GM08714 (cell line): ENCODE measurements around the gene PELI2.
"Not testable (repeated sequence)": the region's sequence is repeated elsewhere in the genome, so short reads cannot be mapped to it uniquely, and the experiment has no call there.

Experiments
- H3K4me3 ChIP-seq: fragments of 200-500 bp; sonication (Bioruptor generic); 2 replicates; pipeline ENCODE4 v1.5.1; 2014; ENCODE audit warnings: mild to moderate bottlenecking, low read length, inconsistent platforms
- ZNF274 ChIP-seq: IDR thresholded peaks from 2 replicates; pipeline ENCODE4 v1.6.1; 2012; ENCODE audit warnings: mild to moderate bottlenecking, low read depth, low read length

PELI2 gene

DNA sequence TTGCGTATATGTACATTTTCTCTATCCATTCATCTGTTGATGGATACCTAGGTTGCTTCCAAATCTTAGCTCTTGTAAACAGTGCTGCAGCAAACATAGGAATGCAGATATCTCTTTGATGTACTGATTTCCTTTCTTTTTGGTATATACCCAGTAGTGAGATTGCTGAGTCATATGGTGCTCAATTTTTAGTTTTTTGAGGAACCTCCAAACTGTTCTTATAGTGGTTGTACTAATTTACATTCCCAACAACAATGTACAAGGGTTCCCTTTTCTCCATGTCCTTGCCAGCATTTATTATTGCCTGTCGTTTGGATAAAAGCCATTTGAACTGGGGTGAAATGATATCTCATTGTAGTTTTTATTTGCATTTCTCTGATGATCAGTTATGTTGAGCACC is 44.3 kb downstream of the PELI2 start:
- no peak for TF ChIP-seq ZNF274

DNA sequence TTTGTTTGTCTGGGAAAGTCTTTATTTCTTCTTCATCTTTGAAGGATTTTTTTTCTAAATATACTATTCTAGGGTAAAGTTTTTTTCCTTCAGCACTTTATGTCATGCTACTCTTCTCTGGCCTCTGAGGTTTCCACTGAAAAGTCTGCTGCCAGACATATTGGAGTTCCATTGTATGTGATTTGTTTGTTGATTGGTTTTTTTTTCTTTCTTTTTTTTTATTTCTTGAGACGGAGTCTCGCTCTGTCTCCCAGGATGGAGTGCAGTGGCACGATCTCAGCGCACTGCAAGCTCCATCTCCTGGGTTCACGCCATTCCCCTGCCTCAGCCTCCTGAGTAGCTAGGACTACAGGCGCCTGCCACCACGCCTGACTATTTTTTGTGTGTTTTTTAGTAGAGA is 48.4 kb downstream of the PELI2 start:
- not testable (repeated sequence) for H3K4me3 ChIP-seq

More for the DNA sequence above, 44.3 kb downstream of the PELI2 start:
- H3K4me3 ChIP-seq: no peak overlapping the region

DNA sequence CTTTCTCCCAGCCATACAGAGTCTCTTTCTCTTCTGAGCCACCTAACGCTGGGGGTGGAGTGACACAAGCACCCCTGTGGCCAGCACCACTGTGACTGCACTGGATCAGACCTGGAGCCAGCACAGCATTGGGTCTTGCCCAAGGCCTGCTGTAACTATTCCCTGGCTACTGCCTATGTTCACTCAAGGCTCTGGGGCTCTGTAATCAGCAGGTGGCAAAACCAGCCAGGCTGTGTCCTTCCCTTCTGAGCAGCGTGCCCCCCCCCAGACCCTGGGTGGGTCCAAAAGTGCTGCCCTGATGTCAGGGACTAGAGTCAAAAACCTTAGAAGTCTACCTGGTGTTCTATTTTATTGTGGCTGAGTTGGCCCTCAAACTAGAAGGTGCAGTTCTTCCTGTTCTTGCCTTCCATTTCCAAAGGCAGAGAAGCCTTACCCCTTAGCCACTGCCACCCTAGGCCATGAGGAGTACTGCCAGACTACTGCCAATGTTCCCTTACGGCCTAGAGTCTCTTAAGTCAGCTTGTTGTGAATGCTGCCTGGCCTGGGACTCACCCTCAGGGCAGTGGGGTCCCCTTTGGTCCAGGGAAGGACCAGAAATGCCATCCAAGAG is 49.9 kb downstream of the PELI2 start:
- TF ChIP-seq ZNF274: no peak

GRCh38 chr14:56170028-56170427 is 51.8 kb downstream of the PELI2 start:
- TF ChIP-seq ZNF274: no peak
- H3K4me3 ChIP-seq: no peak overlapping the region

More for the DNA sequence above, 49.9 kb downstream of the PELI2 start:
- H3K4me3 ChIP-seq: no peak overlapping the region

DNA sequence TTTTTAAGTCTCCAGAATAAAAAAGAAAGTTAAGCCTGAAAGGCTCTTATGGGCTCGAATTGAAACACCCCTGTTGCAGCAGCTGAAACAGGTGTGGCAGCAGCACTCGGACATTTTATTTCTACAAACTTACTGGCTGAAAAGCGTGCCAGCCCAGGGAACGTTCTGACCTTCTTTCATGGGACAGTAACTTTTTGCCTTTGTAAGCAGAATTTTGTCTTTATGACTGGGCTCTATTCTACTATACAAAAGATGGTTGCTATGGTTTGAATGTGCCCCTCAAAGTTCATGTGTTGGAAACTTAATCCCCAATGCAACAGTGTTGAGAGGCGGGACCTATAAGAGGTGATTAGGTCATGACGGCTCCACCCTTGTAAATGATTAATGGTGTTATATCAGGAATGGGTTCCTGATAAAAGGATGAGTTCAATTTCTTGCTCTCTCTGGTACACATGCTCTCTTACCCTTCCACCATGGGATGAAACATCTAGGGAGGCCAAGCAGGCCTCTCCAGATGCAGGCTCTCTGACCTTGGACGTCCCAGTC is 52.7 kb downstream of the PELI2 start:
- no peak for TF ChIP-seq ZNF274
- H3K4me3 ChIP-seq: no peak overlapping the region

DNA sequence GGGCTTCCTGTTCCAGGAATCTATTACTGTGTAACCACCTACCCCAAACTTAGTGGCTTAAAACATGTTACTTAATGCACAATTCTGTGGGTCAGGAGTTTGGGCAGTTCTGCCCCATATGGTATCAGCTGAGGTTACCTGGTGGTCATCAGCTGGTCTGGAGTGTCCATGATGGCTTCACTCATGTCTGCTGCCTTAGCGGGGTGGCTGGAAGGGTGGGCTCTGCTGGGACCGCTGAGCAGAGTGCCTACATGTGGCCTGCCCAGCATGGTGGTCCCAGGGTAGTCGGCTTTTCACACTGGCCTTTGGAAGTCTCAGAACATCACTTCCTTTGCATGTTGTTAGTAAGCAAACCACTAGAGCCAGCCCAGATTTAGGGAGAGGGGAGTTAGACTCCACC is 53.9 kb downstream of the PELI2 start:
- TF ChIP-seq ZNF274: no peak
- H3K4me3 ChIP-seq: no peak overlapping the region

DNA sequence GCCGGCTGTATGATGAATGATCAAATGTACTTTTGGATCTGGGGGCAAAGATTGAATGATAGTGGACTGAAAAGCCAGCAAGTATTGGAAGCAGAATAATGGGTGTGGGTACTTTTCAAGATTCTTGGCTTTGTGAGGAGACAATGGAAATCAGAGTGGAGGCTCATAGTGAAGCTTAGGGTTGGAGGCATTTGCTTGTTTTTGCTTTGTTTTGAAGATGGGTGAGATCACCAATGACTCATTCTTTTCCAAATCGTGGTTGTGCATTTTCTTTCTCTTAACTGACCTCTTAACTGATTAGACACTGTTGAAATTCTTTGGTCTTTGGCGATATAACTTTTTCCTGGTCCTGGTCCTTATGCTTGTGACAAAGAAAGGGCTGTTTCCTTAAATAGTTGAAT is 54.4 kb downstream of the PELI2 start:
- H3K4me3 ChIP-seq: no peak overlapping the region
- no peak for TF ChIP-seq ZNF274

DNA sequence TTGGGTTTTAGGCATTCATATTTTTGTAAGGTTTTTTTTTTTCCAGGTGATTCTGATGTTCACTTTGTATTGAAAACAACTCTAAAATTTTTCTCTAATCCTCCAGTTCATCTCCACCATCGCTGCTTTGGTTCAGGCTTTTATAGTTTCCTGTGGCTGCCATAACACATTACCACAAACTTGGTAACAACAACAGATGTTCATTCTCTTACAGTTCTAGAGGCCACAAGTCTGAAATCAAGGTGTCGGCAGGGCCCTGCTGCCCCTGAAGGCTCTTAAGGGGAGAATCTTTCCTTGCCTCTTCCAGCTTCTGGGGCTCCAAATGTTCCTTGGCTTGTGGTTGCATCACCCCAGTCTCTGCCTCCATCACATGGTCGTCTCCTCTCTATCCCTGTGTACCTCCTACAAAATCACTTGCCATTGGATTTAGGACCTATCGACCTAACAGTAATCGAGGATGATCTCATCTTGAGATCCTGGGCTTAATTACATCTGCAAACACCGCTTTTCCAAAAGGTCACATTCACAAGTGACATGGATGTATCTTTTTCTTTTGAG is 55.2 kb downstream of the PELI2 start:
- TF ChIP-seq ZNF274: no peak
- H3K4me3 ChIP-seq: no peak overlapping the region

- no peak for TF ChIP-seq ZNF274
- no peak overlapping the region for H3K4me3 ChIP-seq
Observed at GRCh38 chr14:56175773-56176172, 57.6 kb downstream of the PELI2 start.

GRCh38 chr14:56176530-56176929 is 58.3 kb downstream of the PELI2 start:
- no peak overlapping the region for H3K4me3 ChIP-seq
- TF ChIP-seq ZNF274: no peak

DNA sequence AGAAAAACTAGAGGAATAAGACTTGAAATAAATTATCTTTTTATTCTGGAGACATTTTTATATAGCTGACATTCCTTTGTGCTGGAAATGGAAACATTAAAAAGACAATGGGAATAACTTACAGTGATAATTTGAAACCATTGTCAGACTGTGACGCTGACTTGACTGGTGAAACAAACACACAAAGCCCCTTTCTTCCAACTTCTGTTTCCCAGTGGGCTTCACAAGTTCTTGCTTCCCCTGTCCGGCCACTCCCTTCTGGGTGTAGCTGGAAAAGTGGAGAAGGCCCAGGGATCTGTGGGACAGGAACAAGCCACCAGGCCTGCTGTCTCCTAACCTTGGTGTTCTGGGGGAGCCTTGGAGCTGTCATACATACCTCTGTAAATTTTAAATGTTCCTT is 58.8 kb downstream of the PELI2 start:
- H3K4me3 ChIP-seq: no peak overlapping the region
- TF ChIP-seq ZNF274: no peak

DNA sequence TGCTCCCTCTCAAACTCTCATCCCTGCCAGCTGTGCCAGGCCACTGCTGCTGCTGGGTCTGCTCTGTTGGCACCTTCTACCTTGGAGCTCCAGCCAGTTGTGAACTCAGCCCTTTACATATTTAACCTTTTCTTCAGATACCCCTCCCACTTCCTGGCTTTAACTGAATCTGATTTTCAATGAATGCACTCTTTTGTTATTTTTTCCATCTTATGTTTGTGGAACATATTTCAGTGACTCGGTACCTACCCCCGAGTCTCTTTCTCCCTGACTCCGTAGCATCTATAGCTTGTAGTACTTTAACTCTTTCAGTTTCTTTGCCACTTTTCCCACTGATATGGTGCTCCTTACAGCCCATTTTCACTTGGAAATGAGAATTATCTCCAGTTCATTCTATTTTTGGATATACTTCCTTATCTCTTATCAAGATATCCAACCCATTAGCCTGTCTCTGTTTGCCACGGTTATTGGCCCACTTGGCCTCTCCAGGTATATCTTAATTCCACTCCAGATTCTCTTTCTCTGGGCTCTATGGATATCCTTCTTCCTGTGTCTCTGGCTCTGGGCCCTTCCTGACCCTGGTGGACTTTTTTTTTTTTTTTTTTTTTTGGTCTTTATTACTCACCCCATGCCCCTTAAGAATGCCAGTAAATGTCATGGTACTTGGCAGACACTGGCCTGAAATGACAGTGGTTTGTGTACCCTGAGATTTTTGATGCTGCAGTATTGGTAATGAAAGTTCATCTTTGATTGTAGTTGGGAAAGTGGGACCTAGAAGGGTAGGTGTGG is 62.7 kb downstream of the PELI2 start:
- TF ChIP-seq ZNF274: no peak
- no peak overlapping the region for H3K4me3 ChIP-seq

GRCh38 chr14:56181681-56182085 is 63.5 kb downstream of the PELI2 start:
- H3K4me3 ChIP-seq: no peak overlapping the region
- no peak for TF ChIP-seq ZNF274

- no peak for TF ChIP-seq ZNF274
- H3K4me3 ChIP-seq: no peak overlapping the region
Observed at GRCh38 chr14:56182410-56182809, 64.2 kb downstream of the PELI2 start.

DNA sequence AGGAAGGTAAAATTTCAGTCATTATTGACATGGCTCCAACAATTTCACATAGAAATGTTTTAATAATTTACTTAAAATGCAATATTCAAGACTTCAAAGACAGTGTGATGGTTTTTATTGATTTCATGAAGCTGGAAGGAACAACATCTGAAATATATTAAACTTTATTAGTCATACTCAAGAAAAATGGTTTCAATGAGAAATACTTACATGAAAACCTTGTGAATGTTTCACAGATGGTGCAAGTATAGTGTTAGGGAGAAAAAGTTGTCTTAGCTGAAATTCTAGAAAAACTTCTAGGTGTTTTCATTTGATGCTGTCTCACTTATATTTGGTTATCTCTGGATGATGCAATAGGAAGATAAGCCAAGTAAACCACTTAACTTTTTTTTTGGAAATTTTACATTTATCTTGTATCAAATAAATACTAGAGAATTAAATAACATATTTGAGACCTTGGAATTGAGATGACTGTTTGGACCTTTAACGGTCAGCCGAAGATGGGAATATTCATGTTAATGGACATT is 65.5 kb downstream of the PELI2 start:
- no peak for TF ChIP-seq ZNF274
- H3K4me3 ChIP-seq: no peak overlapping the region
